Stimulated activated memory B cell treated with anti-CD40 and anti-IgM and Interleukin-4, amounts not matched to agents 10 μg/mL and 1 μg/mL and 100 μg/mL, for 72 hours (primary cell): Measurements from ENCODE around the gene CD151.

Experiments
- ATAC-seq: fragments of 150-1000 bp; cut with Tn5 transposase; 2 replicates; pipeline ENCODE4 v1.10.0; 2021
- H3K27ac Mint-ChIP-seq: one replicate; pipeline ENCODE4 v1.8.0; 2022; ENCODE audit warnings: mild to moderate bottlenecking, mixed read lengths
- H3K27me3 Mint-ChIP-seq: one replicate; pipeline ENCODE4 v1.8.0; 2022; ENCODE audit warnings: mixed read lengths
- H3K36me3 Mint-ChIP-seq: one replicate; pipeline ENCODE4 v1.8.0; 2022; ENCODE audit warnings: mixed read lengths
- H3K4me1 Mint-ChIP-seq: one replicate; pipeline ENCODE4 v1.8.0; 2022; ENCODE audit warnings: mixed read lengths
- H3K4me3 Mint-ChIP-seq: one replicate; pipeline ENCODE4 v1.8.0; 2022; ENCODE audit warnings: mild to moderate bottlenecking, moderate library complexity, mixed read lengths
- H3K9me3 Mint-ChIP-seq: one replicate; pipeline ENCODE4 v1.8.0; 2022; ENCODE audit warnings: mixed read lengths

Gene CD151

GRCh38 chr11:803770-804598, 28.8 kb upstream of the CD151 start:
- ATAC-seq = no peak
- Mint-ChIP-seq H3K9me3 (no peaks in the 10 kb centered on the region), H3K4me1 (peaks cover 21% of the 10 kb centered on the region), H3K27ac (peak overlapping the region; percentile 72), H3K4me3 (peak overlapping the region; percentile 73), H3K27me3 (no peaks in the 10 kb centered on the region), H3K36me3 (peaks cover 6% of the 10 kb centered on the region)

DNA sequence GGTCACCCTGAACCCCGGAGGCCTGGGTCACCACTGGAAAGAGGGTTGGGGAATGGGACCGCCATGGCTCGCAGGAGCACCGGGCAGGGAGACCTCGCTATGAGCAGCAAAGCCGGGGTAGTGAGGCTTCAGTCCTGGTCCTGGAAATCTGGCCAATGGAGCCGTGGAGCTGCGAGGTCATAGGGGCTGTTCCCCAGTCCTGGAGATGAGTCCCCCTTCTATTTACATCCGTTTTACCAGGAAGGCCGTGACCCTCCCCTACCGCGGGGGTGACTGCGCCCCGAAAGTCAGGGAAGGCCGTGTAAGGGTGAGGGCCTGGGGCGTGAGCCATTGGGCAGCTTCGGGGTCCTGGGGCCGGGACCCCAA, 28.2 kb upstream of the CD151 start:
- Mint-ChIP-seq H3K4me3 (peak overlapping the region; percentile 73), H3K27ac (peak overlapping the region; percentile 72), H3K36me3 (peaks cover 6% of the 10 kb centered on the region), H3K9me3 (no peaks in the 10 kb centered on the region), H3K4me1 (peaks cover 24% of the 10 kb centered on the region), H3K27me3 (no peaks in the 10 kb centered on the region)
- ATAC-seq = no peak

DNA sequence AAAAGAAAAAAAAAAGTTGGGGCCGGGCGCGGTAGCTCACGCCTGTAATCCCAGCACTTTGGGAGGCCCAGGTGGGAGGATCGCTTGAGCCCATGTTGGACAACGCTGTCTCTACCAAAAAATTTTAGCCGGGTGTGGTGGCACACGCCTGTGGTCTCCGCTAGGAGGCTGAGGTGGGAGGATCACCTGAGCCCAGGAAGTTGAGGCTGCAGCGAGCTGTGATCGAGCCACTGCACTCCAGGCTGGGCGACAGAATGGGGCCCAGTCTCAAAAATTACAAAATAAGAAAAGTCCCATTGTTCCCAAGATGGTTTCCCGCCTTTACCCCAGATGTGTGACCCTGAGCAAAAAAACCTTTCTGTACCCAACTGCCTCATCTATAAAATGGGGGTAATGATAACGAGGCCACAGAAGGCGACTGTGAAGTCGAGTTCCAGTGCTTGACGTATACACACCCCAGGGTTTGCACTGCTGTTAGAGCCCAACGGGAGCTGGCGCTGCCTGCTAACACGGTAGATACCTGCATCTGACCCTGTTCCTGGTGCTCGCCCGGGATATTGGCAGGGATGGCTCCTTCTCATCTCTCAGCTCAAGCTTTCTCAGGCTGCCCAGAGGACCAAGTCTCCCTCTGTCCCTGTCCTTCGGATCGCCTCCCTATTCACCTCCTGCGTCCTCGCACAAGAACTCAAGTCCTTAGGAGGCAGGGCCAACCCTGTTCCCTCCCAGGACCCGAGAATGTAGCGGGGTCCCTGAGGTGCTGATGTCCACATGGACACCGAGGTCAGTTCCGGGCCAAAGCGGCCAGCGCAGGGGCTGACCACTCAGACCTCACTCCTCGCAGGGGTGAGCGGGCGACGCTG, 24.1 kb upstream of the CD151 start:
- ATAC-seq = no peak
- H3K4me3 Mint-ChIP-seq = peak overlapping the region; percentile 85
- H3K27ac Mint-ChIP-seq = peak overlapping the region; percentile 98
- no peaks in the 10 kb centered on the region for H3K9me3 Mint-ChIP-seq
- no peaks in the 10 kb centered on the region for H3K27me3 Mint-ChIP-seq
- H3K36me3 Mint-ChIP-seq = peaks cover 28% of the 10 kb centered on the region
- H3K4me1 Mint-ChIP-seq = peaks cover 50% of the 10 kb centered on the region

GRCh38 chr11:809287-810039, 23.3 kb upstream of the CD151 start, which contains the start of gene RPLP2:
TSS of gene RPLP2 (plus strand) at chr11:809967. CDS start at chr11:810235, 268 bp downstream.
- Mint-ChIP-seq H3K4me1 (peaks cover 44% of the 10 kb centered on the region), H3K9me3 (no peaks in the 10 kb centered on the region), H3K27ac (peak within 1 kb of the TSS; percentile 98), H3K4me3 (peak within 1 kb of the TSS; percentile 85), H3K36me3 (peaks cover 33% of the 10 kb centered on the region), H3K27me3 (no peaks in the 10 kb centered on the region)
- peak; percentile 93 for ATAC-seq

- Mint-ChIP-seq H3K27me3 (no peaks in the 10 kb centered on the region), H3K4me3 (peak overlapping the region; percentile 85), H3K27ac (peak overlapping the region; percentile 98), H3K9me3 (no peaks in the 10 kb centered on the region), H3K4me1 (peaks cover 42% of the 10 kb centered on the region), H3K36me3 (peaks cover 33% of the 10 kb centered on the region)
- peak; percentile 11 for ATAC-seq
These were observed 22.6 kb upstream of the CD151 start for GRCh38 chr11:810040-810567.

GRCh38 chr11:811446-812245, 21.1 kb upstream of the CD151 start:
- H3K4me1 Mint-ChIP-seq = peaks cover 42% of the 10 kb centered on the region
- peaks cover 33% of the 10 kb centered on the region for H3K36me3 Mint-ChIP-seq
- H3K27ac Mint-ChIP-seq = peak overlapping the region; percentile 98
- H3K27me3 Mint-ChIP-seq = no peaks in the 10 kb centered on the region
- no peak for ATAC-seq
- peak overlapping the region; percentile 85 for H3K4me3 Mint-ChIP-seq
- no peaks in the 10 kb centered on the region for H3K9me3 Mint-ChIP-seq

- Mint-ChIP-seq H3K4me1 (peaks cover 42% of the 10 kb centered on the region), H3K9me3 (no peaks in the 10 kb centered on the region), H3K4me3 (no peak overlapping the region), H3K27me3 (no peaks in the 10 kb centered on the region), H3K36me3 (peaks cover 33% of the 10 kb centered on the region), H3K27ac (peak overlapping the region; percentile 98)
- ATAC-seq = no peak
These were observed 20.4 kb upstream of the CD151 start for GRCh38 chr11:812390-812789.

DNA sequence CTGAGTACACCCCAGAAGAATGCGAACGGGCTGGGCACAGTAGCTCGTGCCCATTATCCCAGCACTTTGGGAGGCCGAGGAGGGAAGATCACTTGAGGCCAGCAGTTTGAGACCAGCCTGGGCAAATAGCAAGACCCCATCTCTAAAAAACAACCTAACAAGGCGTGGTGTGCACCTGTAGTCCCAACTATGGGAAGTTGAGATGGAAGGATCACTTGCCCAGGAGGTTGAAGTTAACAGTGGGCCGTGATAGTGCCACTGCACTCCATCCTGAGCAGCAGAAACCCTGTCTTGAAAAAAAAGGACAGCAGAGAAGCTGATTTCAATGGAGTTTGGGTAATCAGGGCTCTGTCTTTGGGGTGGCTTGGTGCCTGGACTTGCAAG, 19.7 kb upstream of the CD151 start:
- no peak overlapping the region for H3K27ac Mint-ChIP-seq
- no peak for ATAC-seq
- peaks cover 33% of the 10 kb centered on the region for H3K36me3 Mint-ChIP-seq
- H3K4me3 Mint-ChIP-seq = no peak overlapping the region
- no peaks in the 10 kb centered on the region for H3K9me3 Mint-ChIP-seq
- peaks cover 37% of the 10 kb centered on the region for H3K4me1 Mint-ChIP-seq
- no peaks in the 10 kb centered on the region for H3K27me3 Mint-ChIP-seq

DNA sequence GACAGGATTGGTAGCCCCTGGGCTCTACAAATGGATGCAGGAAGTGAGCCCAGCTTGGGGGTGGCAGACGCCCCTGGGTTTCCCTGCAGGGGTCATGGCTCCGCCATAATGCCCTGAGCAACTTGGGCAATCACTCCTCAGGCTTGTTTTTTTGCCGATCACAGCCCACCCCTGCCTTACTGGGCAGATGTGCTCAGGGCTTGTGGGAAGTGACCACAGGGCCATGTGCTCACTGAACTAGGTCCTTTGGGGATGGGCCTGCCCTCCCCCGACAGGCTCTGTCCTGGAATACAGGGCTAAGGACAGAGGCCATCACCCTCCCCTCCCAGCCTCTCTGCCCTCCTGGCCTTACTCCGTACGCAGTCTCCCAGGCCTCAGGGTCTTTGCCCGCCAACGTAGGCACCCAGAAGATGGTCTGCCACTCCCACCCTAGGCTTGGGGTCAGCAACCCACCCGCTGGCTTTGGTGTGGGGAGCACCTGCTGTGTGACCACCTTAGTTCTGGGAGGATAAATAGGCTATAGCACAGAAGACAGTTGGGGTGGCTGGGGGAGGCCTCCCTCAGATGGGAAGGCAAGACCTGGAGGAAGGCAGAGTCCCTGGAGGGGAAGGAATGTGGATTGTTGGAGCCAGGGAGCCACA, 19.2 kb upstream of the CD151 start:
- H3K36me3 Mint-ChIP-seq = peaks cover 33% of the 10 kb centered on the region
- no peak overlapping the region for H3K27ac Mint-ChIP-seq
- no peak for ATAC-seq
- H3K27me3 Mint-ChIP-seq = no peaks in the 10 kb centered on the region
- no peaks in the 10 kb centered on the region for H3K9me3 Mint-ChIP-seq
- H3K4me1 Mint-ChIP-seq = peaks cover 36% of the 10 kb centered on the region
- H3K4me3 Mint-ChIP-seq = no peak overlapping the region

GRCh38 chr11:815675-816432, 16.9 kb upstream of the CD151 start:
- H3K27ac Mint-ChIP-seq = no peak overlapping the region

GRCh38 chr11:816433-816779, 16.3 kb upstream of the CD151 start:
- no peaks in the 10 kb centered on the region for H3K9me3 Mint-ChIP-seq
- H3K27ac Mint-ChIP-seq = no peak overlapping the region
- no peaks in the 10 kb centered on the region for H3K27me3 Mint-ChIP-seq
- peaks cover 24% of the 10 kb centered on the region for H3K36me3 Mint-ChIP-seq
- peaks cover 34% of the 10 kb centered on the region for H3K4me1 Mint-ChIP-seq
- no peak for ATAC-seq
- H3K4me3 Mint-ChIP-seq = no peak overlapping the region

More at GRCh38 chr11:815675-816432, 16.9 kb upstream of the CD151 start:
- Mint-ChIP-seq H3K4me1 (peaks cover 34% of the 10 kb centered on the region), H3K27me3 (no peaks in the 10 kb centered on the region), H3K9me3 (no peaks in the 10 kb centered on the region), H3K36me3 (peaks cover 29% of the 10 kb centered on the region), H3K4me3 (no peak overlapping the region)
- ATAC-seq = no peak

GRCh38 chr11:818396-819128, 14.2 kb upstream of the CD151 start, which contains the start of gene PNPLA2:
TSS of gene PNPLA2 (plus strand) at chr11:818914. CDS start at chr11:819719, 805 bp downstream.
- H3K4me3 Mint-ChIP-seq = peak within 1 kb of the TSS; percentile 85
- H3K27me3 Mint-ChIP-seq = no peaks in the 10 kb centered on the region
- H3K9me3 Mint-ChIP-seq = no peaks in the 10 kb centered on the region
- peak within 1 kb of the TSS; percentile 85 for H3K27ac Mint-ChIP-seq
- peak; percentile 0 for ATAC-seq
- peaks cover 6% of the 10 kb centered on the region for H3K36me3 Mint-ChIP-seq
- peaks cover 32% of the 10 kb centered on the region for H3K4me1 Mint-ChIP-seq
